GM12875 (cell line): Measurements from ENCODE around the gene DOCK1.

ENCODE experiments used
- H3K4me3 ChIP-seq: one replicate; pipeline ENCODE4 v1.5.1; 2011; ENCODE audit warnings: low read depth, low read length, control low read depth
- CTCF ChIP-seq: IDR thresholded peaks from 2 replicates; pipeline ENCODE4 v1.5.1; 2011; ENCODE audit warnings: low read depth, mild to moderate bottlenecking, control low read depth, inconsistent platforms, low read length, moderate library complexity, borderline replicate concordance; ENCODE audit not compliant: insufficient read depth

DOCK1 gene

DNA sequence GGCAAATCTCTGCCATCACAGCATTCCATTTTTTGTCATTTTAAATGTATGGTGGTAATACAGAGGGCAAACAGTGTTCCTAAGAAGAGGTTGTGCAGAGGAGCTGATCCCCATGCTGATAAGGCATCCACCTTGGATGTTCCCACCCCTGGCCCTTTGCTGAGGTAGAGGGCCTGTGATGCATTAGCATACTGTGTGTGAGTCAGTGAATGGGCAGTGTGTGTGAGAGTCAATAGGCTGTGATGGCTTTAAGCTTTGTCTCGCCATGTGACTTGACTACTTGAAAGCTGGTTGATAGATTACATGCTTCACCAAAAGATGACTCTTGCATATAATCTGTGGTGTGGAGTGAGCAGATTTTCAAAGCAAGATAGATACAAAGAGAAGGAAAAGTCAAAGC lies 209.9 kb downstream of the DOCK1 start:
- H3K4me3 ChIP-seq, result no peak overlapping the region
- TF ChIP-seq CTCF, result no peak

DNA sequence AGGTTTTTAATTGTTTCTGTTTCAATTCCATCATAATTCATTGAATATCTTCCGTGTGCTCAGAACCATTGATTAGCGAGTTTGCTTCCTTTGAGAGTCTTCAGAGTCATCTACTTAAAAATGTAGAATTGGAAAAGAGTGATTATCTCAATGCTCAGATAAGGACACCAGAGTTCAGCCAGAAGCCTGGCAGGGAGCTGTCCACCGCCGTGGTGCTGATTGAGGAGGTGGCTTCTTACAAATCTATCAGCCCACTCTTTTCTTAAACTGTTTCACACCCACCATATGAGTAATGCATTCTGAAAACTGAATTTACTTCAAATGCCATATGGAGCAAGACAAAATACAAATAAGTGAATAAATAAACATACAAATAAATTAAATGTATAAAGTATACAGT lies 211.9 kb downstream of the DOCK1 start:
- TF ChIP-seq CTCF, result no peak
- no peak overlapping the region for H3K4me3 ChIP-seq

DNA sequence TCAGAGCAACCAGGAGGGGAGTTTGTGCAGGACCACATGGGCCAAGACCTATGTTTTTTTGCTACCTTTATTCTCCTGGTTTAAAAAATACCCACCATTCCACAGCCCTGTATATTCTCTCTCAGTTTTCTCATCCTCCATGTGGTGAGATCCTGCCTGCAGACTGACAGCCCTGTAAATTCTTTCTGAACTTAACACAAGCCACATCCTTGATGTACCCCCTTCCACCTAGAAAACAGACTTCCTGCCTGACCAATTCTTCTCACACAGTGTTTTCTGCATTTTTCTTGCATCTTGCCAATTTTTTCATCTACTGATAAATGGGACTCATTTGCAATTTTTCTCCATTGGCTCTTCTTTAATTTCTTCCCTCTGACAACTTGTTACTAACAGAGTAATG lies 212.8 kb downstream of the DOCK1 start:
- H3K4me3 ChIP-seq, result no peak overlapping the region
- no peak for TF ChIP-seq CTCF

GRCh38 chr10:127119936-127120335 lies 214.7 kb downstream of the DOCK1 start:
- TF ChIP-seq CTCF, result no peak
- no peak overlapping the region for H3K4me3 ChIP-seq

- TF ChIP-seq CTCF, result no peak
- no peak overlapping the region for H3K4me3 ChIP-seq
Observed at GRCh38 chr10:127122831-127123230, 217.6 kb downstream of the DOCK1 start.

DNA sequence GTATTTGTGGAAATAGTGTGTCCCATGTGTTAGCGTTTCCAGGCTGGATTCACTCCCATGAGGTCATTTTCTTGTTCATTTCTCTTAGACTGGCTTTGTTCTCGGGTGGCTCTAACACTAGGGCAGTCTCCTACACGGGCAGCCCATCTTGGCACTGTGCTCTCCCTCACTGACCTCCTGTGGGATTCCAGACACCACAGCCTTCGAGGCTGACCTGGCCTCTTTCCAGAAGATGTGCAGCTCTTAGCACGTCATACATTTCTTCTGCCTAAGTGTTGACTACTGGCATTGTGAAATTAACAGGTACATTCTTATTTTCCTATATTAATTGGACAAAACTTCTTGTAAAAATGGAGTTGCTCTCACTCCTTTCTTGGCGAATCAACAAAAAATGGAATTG lies 218.4 kb downstream of the DOCK1 start:
- no peak for TF ChIP-seq CTCF
- no peak overlapping the region for H3K4me3 ChIP-seq

DNA sequence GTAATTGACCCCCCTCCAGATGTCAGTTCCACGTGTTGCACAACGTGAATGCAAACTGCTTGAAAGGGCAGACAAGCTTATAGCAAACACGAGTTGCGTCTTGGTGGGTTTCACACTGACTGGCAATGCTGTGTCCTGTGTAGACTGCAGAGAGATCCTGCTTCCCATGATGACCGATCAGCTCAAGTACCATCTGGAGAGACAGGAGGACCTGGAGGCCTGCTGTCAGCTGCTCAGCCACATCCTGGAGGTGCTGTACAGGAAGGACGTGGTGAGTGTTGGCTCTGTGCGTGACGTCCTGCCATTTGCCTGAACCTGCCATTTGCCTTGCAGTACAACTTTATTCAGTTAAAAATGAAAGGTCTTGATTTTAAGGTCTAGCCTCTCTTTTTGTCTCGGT lies 220.1 kb downstream of the DOCK1 start:
- H3K4me3 ChIP-seq, result no peak overlapping the region
- no peak for TF ChIP-seq CTCF
